Measurements from ENCODE around the gene CCDC192.

DNA sequence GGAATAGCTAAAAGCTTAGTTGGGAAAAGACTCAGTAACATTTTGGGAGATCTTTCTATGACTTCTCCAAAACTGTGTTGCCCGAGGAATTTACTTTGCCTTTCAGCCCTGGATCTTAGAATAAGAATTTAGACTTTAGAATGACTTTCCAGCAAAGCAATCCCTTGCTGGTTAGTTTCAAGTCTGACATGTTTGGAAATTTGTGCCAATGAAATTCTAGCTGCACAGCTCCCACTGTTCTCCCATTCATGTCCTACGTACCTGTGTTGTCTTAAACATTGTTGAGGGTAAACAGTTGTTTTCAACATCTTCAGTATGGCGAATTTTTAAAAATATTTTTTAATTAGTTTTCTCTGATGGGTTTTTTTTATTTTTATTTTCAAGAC, 111.4 kb downstream of the CCDC192 start:
- no peak for TF ChIP-seq ZNF8 (CRISPR knock-in tag; IDR thresholded peaks at IDR 0.05)
- no peak for TF ChIP-seq RARB (CRISPR knock-in tag; IDR thresholded peaks at IDR 0.05)
- TF ChIP-seq ZFP3 (CRISPR knock-in tag; IDR thresholded peaks at IDR 0.05) = no peak

Data from SK-N-SH treated with all-trans-retinoic acid at 6 μM for 48 hours (cell line).